K562 (cell line): ENCODE data around the gene TUBG2. TPM values are rescaled to one million over a fixed set of nuclear protein-coding genes. Genes with fewer than 3 reads are reported as not detected.

Source experiments
- DEAF1 ChIP-seq: fragments of 450-650 bp; formaldehyde crosslinking; IDR thresholded peaks from 2 replicates; pipeline ENCODE4 v1.4.0; 2020; ENCODE audit warnings: mild to moderate bottlenecking, moderate library complexity
- KDM5B ChIP-seq: fragments of 200-600 bp; sonication (generic); IDR thresholded peaks from 2 replicates; pipeline ENCODE4 v1.6.1; 2012; ENCODE audit warnings: low read depth, mild to moderate bottlenecking, moderate library complexity, low read length, control low read depth, inconsistent platforms; ENCODE audit not compliant: insufficient replicate concordance
- NR2C2 ChIP-seq, 2 experiments: fragments of 200-800 bp in 1 of 2; sonication (Bioruptor generic) in 1 of 2; sonication (generic) in 1 of 2; formaldehyde crosslinking in 1 of 2; IDR thresholded peaks; 2 replicates each; pipeline versions ENCODE4 v1.6.1 to v1.8.0; 2016 to 2022; ENCODE audit warnings: mild to moderate bottlenecking in 1 of 2, missing compliant biosample characterization in 1 of 2, missing genetic modification characterization in 1 of 2, missing genetic modification reagents in 1 of 2
- NRF1 ChIP-seq, 2 experiments: fragments of 450-650 bp; IDR thresholded peaks in 1 of 2; conservative IDR thresholded peaks in 1 of 2; 2 replicates each; pipeline ENCODE4 v1.6.1; 2014; ENCODE audit warnings: mild to moderate bottlenecking in 2 of 2
- POLR2A ChIP-seq: fragments of 450-650 bp; conservative IDR thresholded peaks from 2 replicates; pipeline ENCODE4 v1.6.1; 2016
- RFX7 ChIP-seq: fragments of 250-450 bp; sonication (Bioruptor Pico); IDR thresholded peaks from 2 replicates; pipeline ENCODE4 v1.5.1; 2021; ENCODE audit warnings: mild to moderate bottlenecking
- THRB ChIP-seq: fragments of 450-650 bp; formaldehyde crosslinking; conservative IDR thresholded peaks from 2 replicates; pipeline ENCODE4 v1.4.0; 2022; ENCODE audit warnings: mild to moderate bottlenecking, missing genetic modification characterization
- ZC3H8 ChIP-seq: fragments of 450-650 bp; IDR thresholded peaks from 2 replicates; pipeline ENCODE4 v1.6.1; 2017
- ZFP36 ChIP-seq: fragments of 150-350 bp; IDR thresholded peaks from 2 replicates; pipeline ENCODE4 v1.6.1; 2018; ENCODE audit warnings: low read length, low read depth; ENCODE audit not compliant: partially characterized antibody
- ZNF133 ChIP-seq: fragments of 250-450 bp; sonication (Bioruptor Pico); IDR thresholded peaks from 2 replicates; pipeline ENCODE4 v1.4.0; 2020; ENCODE audit warnings: mild to moderate bottlenecking
- ZNF324 ChIP-seq: fragments of 250-450 bp; sonication (Bioruptor Pico); IDR thresholded peaks from 2 replicates; pipeline ENCODE4 v1.4.0; 2020; ENCODE audit warnings: mild to moderate bottlenecking
- ZNF408 ChIP-seq: fragments of 250-450 bp; sonication (Bioruptor Pico); IDR thresholded peaks from 2 replicates; pipeline ENCODE4 v1.4.0; 2020; ENCODE audit warnings: low read depth, mild to moderate bottlenecking, moderate library complexity
- ZNF449 ChIP-seq: fragments of 250-450 bp; sonication (Bioruptor Pico); IDR thresholded peaks from 2 replicates; pipeline ENCODE4 v1.8.0; 2022; ENCODE audit warnings: moderate library complexity, mild to moderate bottlenecking, inconsistent platforms
- ZNF592 ChIP-seq: fragments of 450-650 bp; IDR thresholded peaks from 2 replicates; pipeline ENCODE4 v1.6.1; 2017; ENCODE audit warnings: antibody characterized with exemption, mild to moderate bottlenecking
- polyA plus RNA-seq, 8 experiments: library from polyadenylated mRNA; depleted of rRNA in 4 of 8; stranded (reverse) in 5 of 8; unstranded in 3 of 8; fragments of >200 nt; fragmentation: Nextera tagmentation in 2 of 8; fragmentation: Illumina TruSeq in 1 of 8; extraction: Ambion mirVana in 2 of 8; extraction: Trizol in 1 of 8; gene quantifications; 2 replicates each; pipeline versions ENCODE4 v1.2.1 to v1.2.3, GENCODE V29; 2011 to 2014; ENCODE audit warnings: inconsistent platforms in 1 of 8, missing spikeins in 1 of 8
- total RNA-seq, 7 experiments: library from RNA; depleted of rRNA in 6 of 7; stranded (reverse); fragments of >200 nt in 6 of 7; fragmentation: Illumina TruSeq in 2 of 7; extraction: Trizol in 2 of 7; gene quantifications; 2 replicates each; pipeline versions ENCODE4 v1.2.1 to v1.2.3, GENCODE V29; 2011 to 2021; ENCODE audit warnings: low replicate concordance in 1 of 7
- TF ChIP-seq, protein P1 (sequence below): sonication (generic); formaldehyde crosslinking; IDR thresholded peaks from 2 replicates; pipeline ENCODE4 v1.8.1; 2023; ENCODE audit warnings: mild to moderate bottlenecking, missing genetic modification reagents

Gene TUBG2
- total and polyA plus RNA-seq, 9 of the 15 experiments (the other 6 are each of a cell fraction or from before 2014, with no cell fraction given), result 0.09 to 0.80 (median 0.24) TPM; not detected in 2

DNA sequence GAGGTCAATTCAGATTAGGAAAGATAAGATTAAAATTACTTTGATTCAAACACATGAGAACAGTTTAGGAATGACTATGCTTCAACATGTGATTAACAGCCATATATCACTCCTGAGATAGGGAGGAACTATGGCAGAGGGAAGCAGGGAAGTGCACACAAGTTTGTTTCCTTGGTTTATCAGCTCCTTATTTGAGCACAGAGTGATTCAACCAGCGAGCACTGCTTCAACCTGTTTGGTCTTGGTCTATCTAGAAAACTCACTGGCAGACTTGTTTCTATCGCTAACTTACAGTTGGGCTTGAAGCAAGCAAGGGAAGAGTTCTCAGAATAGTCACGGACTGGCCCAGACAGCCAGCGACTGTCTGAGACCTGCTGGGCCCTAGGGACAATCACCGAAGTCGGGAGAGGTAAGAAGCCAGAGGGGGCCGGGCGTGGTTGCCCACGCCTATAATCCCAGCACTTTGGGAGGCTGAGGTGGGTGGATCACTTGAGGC lies 26.1 kb upstream of the TUBG2 start (continued):
- TF ChIP-seq DEAF1 (CRISPR knock-in tag), result no peak
- no peak for TF ChIP-seq ZNF133
- TF ChIP-seq ZNF408, result no peak
- TF ChIP-seq THRB (CRISPR knock-in tag), result no peak
- TF ChIP-seq, protein P1, sequence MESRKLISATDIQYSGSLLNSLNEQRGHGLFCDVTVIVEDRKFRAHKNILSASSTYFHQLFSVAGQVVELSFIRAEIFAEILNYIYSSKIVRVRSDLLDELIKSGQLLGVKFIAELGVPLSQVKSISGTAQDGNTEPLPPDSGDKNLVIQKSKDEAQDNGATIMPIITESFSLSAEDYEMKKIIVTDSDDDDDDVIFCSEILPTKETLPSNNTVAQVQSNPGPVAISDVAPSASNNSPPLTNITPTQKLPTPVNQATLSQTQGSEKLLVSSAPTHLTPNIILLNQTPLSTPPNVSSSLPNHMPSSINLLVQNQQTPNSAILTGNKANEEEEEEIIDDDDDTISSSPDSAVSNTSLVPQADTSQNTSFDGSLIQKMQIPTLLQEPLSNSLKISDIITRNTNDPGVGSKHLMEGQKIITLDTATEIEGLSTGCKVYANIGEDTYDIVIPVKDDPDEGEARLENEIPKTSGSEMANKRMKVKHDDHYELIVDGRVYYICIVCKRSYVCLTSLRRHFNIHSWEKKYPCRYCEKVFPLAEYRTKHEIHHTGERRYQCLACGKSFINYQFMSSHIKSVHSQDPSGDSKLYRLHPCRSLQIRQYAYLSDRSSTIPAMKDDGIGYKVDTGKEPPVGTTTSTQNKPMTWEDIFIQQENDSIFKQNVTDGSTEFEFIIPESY (CRISPR knock-in tag), result no peak
- TF ChIP-seq ZC3H8, result no peak
- no peak for TF ChIP-seq RFX7
- peak; percentile 8 for TF ChIP-seq ZFP36
- no peak for TF ChIP-seq KDM5B
- no peak for TF ChIP-seq ZNF449 (CRISPR knock-in tag)
- TF ChIP-seq ZNF324 (CRISPR knock-in tag), result no peak
- no peak for TF ChIP-seq ZNF592
- TF ChIP-seq NR2C2 (CRISPR knock-in tag; IDR thresholded peaks at IDR 0.05), result no peak
- peak; percentile 37; the same call in 1 of the 2 replicates for TF ChIP-seq NR2C2 (tag; IDR thresholded peaks at IDR 0.05)
- peak in 1 of 2 experiments; percentile 31; a peak in 2 of 4 replicates for TF ChIP-seq NRF1 (conservative IDR thresholded peaks at IDR 0.05 in 1 of 2, IDR thresholded peaks at IDR 0.05 in 1 of 2)
- no peak for TF ChIP-seq POLR2A
